DMS 273 (cell line): ENCODE results near the gene INPP5B.
A peak's percentile ranks its signal among the peaks of the same experiment; 100 is the strongest.
"Not testable (repeated sequence)": the region's sequence is repeated elsewhere in the genome, so short reads cannot be mapped to it uniquely, and the experiment has no call there.

ENCODE experiments used
- DNase-seq: peaks from one replicate; lab custom pipeline; 2025; ENCODE audit not compliant: unreplicated experiment; lab: John Stamatoyannopoulos, UW

INPP5B gene

DNA sequence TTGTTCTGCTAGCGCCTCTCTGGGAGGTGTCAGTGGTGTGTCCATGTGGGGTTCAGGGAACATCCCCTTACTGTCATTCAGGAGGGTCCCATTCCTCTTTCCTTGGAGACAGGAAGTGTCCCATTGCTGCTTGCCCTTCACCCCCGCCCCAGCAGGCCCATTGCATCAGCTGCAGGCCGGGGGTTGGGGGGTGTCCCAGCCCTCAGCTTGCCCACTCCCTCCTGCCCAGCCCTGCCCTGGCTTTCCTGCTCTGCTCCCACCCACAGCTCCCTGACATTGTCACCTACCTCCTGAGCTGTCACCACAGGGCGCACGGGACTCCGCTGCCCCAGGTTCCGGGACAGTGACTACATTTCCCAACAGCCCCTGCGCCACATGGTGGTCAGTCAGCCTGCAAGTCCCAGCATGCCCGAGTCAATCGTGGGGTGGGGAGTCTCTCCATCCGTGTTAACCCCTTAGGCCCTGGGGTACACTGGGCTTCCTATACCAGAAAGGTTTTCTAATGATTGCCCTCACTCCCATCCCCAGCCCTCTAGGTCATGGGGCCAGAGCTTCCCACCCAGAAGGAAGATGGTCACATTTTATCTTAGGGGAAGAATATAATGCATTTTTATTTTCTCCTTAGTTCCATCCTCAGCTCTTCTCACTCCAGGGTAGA lies at the start of gene INPP5B:
INPP5B (minus strand) TSS at position 351 of the 658 bp plus-strand sequence. CDS start 745 bp downstream, outside the sequence.
- peak; percentile 26 for DNase-seq

DNA sequence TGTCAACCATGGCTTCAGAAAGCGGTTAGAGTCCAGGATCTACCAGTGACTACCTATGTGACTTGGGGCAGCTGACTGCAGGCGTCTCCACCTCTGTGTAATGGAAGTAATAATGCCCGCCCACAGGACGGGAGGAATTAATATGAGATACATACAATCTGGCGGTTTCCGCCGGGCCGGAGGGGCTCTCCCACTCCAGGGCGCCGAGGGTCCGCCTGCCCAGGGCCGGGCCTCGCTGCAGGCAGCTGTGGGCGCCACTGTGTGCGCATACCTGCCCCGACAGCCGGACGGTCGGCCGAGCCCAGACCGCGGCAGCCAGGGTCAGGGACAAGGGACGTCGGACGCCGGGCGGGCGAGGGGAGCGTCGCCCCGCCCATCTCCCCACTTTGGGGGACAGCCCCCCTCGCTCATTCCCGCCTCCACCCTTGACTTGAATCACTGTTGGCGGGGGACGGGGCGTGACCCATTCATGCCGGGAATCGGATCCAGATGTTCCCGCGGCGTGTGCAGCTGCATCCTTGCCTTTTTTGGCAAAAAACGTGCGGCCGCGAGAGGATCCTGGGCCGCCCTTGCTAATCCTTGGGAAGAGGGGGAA lies 49.0 kb upstream of the INPP5B start:
- no peak for DNase-seq

DNA sequence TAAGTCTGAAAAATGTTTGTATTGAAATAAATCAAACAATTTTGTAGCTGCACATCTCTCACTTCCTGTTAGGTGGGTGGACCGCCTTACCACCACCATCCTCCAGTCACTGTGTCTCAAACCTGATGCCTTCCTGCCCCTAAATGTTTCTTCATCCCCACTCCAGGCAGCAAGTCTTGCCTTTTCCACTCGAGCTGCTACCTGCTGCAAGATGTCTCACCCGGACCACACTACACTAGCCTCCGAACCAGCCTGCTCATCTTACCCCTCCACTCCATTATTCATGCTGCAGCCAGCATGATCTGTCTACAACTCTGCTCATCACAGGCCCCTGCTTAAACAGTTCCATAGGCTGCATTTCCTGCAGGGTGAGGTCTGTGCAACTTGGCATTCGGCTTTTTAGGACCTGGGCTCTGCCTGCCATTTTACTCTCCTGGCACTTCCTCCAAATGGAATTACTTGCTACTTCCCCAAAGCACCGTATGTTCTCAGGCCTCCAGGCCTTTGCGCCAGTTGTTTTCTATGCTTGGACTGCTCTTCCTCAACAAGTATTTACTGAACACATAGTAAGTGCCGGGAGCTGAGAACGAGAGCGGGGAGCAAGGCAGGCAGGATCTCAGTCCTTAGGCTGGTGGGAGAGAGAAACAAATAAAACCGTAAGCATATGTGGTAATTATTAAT lies 48.2 kb upstream of the INPP5B start:
- DNase-seq = no peak

DNA sequence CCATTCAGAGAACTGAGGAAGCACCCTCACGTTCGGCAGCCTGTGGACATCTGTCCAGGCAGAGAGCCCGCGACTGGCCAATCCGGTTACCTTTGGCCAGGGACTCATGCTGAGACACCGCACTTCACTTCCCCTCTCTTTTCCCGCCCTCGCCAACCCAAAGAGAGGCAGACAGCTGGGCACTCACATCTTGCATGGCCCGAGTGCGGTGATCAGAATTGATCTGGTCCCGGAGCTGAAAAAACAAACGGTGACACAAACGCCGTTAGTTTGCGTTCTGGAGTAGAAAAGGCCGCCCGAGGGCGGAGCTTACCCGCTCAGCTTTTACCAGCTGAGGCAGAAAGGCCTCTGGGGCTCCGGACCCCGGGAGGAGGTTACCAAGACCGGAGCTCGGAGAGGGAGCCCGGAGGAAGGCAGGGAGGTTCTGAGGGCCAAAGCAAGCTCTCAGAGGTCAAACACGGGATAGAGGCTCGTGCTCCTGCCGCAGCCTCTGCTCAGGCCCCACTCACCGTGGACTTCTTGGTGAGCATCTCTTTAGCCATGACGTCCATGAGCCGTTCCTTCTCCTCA lies 42.6 kb upstream of the INPP5B start:
- DNase-seq = no peak

DNA sequence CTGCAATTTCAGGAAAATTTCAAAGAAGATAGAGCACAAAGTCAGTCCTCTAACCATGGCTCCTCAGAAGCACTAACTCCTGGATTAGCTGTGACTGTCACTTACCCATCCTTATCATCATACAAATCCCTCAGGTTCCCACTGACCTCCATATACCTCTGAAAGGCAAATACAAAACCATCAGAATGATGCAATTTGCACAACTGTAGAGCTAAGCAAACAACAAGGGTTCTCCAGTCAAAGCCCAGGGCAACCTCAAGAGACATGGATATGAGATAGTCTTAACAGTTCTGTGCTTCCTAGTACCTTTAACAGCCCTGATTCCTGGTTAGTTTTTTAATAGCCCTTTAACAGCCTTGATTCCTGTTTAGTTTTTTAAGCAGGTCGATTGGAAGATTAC lies 40.8 kb upstream of the INPP5B start:
- DNase-seq = no peak

DNA sequence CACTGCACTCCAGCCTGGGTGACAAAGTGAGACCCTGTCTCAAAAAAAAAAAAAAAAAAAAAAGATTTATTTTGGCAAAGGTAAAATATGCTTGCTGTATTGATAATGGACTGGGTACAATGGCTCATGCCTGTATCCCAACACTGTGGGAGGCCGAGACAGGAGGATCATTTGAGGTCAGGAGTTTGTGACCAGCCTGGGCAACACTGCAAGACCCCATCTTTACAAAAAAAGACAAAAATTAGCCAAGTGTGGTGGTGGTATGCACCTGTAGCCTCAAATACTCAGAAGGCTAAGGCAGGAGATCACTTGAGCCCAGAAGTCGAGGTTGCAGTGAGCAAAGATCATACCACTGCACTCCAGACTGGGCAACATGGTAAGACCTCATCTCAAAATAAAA lies 36.7 kb upstream of the INPP5B start:
- DNase-seq = no peak

DNA sequence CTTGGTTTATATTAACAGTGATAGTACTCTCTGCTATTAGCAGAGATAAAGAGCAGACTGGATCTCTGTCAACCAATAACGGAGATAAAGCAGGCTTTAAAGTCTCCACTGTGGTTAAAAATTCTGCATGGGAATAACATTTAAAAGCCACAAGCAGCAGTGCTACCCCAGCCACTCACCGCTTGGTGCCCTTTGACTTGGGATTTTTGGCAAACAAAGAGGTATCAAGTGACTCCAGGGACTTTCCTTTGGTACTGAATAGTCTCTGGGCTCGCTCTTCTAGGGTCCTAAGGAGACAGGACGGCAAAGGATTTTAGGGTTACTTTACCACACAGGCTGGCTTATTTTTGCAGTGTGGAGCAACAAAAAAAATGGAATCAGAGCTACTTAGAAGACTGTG lies 31.7 kb upstream of the INPP5B start:
- DNase-seq = no peak

DNA sequence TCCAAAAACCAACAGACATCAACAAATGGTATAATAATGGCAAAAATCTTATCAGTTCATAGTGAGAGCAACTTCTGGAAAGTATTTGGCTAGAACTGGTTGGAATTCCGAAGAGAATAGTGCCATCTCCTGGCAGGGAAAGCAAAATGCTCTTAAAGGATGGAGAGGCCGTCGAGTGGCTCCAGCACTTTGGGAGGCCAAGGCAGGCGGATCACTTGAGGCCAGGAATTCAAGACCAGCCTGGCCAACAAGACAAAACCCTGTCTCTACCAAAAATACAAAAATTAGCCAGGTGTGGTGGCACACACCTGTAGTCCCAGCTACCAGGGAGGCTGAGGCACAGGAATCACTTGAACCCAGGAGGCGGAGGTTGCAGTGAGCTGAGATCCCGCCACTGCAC lies 28.2 kb upstream of the INPP5B start:
- peak; percentile 71 for DNase-seq

DNA sequence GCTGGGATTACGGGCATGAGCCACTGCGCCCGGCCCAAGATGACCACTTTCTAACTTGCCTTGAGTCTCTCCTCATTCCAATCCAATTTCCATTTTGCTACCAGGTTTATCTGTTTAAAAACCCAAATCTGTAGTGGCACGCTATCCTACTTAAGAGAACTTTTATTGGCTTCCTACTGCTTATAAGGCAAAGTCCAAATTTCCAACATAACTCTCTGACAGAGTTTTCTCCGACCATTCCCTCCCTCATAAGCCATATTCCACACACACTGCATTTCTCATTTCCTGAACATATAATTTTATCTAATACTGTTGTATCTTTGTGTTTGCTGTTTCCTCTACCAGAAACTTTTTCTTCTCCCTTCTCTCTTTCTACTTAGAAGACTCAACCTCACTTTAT lies 27.7 kb upstream of the INPP5B start:
- DNase-seq = no peak

DNA sequence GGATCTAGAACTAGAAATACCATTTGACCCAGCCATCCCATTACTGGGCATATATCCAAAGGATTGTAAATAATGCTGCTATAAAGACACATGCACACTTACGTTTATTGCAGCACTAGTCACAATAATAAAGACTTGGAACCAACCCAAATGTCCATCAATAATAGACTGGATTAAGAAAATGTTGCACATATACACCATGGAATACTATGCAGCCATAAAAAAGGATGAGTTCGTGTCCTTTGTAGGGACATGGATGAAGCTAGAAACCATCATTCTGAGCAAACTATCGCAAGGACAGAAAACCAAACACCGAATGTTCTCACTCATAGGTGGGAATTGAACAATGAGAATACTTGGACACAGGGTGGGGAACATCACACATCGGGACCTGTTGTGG lies 26.8 kb upstream of the INPP5B start:
- not testable (repeated sequence) for DNase-seq

DNA sequence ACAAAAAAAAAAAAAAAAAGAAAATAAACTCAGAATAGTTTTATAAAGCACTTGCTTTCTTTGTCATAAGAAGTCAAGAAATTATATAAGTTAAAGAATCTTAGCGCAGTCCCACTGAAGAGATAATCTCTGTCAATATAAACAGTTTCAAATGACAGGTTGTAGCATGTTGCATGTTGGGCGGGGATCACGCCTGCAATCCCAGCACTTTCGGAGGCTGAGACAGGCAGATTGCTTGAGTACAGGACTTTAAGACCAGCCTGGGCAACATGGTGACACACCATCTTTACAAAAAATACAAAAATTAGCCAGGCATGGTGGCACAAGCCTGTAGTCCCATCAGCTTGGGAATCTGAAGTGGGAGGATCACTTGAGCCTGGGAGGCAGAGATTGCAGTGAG lies 18.4 kb upstream of the INPP5B start:
- no peak for DNase-seq

DNA sequence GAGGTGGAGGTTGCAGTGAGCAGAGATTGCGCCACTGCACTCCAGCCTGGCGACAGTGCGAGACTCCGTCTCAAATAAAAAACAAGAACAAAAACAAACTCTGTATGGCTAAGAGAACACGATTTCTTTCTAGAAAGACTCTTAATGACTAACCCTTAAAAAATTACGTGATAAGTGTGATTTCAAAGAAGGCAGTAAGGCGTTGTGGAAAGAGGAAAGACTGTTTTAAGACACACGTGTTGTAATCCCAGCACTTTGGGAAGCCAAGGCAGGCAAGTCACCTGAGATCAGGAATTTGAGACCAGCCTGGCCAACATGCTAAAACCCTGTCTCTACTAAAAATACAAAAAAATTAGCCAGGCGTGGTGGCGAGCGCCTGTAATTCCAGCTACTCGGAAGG lies 17.3 kb upstream of the INPP5B start:
- DNase-seq = not testable (repeated sequence)

DNA sequence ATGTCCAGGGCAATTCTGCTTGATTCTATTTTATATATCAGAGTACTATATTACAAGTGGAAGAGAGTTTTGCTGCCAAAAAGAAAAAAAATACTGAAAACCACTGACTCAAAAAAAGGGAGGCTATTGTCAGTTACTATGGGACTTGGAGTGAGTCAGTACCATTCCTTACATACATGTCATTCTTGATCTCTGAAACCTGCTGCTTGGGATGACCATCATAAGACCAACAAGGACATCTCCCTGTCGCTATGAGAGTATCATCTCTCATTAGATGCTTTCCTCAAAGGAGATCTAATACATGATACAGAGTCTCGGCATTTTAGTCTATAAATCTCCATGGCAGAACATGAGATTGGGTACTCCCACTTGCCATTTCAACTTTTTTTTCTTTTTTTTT lies 11.8 kb upstream of the INPP5B start:
- no peak for DNase-seq

DNA sequence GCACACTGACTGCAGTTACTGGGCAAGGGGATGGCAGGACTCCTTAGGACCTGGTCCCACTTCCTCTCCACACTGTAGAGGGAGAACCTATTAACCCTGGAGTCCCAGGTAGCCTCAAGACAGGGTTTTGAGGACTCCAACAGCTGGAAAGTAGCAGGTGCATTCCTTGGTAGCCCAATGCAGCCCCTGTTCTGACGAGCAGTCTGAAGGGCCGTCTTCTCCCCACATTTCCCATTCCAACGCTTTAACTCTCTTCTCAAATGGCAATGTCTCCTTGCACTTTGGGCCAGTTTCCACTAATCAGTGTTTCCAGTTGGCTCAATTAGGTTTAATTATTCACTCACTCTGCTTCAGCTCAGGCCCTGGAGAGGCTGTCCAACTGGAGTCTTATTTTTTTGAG lies 8.8 kb upstream of the INPP5B start:
- no peak for DNase-seq

DNA sequence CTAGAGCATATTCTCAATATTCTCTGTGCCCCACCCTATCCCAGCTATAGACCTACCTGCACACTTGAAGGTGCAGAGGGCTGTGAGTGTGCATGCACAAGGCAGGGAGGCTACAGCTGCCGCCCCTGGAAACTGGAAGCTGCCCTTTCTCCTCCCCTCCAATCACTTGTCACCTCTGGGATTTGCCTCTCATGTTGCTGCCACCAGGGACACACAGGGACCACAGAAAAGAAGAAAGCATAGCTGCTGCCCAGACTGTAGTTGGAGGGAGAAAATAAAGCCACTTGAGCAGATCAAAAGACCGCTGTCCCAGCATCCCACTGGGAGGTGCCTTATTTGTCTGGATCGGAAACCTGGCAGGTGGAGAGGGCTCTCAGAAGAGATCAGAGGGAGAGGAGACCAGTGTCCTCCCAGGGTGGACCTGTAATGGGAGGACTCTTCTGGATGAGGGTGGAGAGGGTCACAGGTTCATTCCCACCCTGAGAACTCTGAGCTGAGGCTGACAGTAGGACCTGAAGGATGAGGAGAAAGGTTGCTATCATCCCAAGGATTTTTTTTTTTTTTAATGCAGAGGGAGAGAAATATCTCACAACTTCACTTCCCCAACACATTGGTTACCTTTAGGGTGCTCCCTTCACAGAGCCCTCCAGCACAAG lies 7.6 kb upstream of the INPP5B start:
- DNase-seq = peak; percentile 46

DNA sequence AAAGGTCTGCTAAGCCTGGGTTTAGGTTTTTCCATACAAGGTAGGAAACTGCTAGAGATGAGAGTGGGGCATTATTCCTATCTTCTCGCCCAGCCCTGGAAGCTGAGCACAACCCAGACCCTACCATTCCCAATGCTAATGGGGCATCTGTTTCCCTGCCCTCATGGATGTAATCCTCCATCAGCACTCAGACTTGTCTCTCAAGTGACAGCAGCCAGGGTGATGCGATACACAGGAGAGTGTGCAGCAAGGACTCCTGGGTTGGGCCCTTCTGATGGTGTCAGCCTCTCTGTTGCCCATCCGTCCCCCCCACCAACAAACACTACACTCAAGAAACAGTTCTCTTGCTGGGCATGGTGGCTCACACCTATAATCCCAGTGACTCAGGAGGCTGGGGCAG lies 5.9 kb upstream of the INPP5B start:
- DNase-seq = no peak

DNA sequence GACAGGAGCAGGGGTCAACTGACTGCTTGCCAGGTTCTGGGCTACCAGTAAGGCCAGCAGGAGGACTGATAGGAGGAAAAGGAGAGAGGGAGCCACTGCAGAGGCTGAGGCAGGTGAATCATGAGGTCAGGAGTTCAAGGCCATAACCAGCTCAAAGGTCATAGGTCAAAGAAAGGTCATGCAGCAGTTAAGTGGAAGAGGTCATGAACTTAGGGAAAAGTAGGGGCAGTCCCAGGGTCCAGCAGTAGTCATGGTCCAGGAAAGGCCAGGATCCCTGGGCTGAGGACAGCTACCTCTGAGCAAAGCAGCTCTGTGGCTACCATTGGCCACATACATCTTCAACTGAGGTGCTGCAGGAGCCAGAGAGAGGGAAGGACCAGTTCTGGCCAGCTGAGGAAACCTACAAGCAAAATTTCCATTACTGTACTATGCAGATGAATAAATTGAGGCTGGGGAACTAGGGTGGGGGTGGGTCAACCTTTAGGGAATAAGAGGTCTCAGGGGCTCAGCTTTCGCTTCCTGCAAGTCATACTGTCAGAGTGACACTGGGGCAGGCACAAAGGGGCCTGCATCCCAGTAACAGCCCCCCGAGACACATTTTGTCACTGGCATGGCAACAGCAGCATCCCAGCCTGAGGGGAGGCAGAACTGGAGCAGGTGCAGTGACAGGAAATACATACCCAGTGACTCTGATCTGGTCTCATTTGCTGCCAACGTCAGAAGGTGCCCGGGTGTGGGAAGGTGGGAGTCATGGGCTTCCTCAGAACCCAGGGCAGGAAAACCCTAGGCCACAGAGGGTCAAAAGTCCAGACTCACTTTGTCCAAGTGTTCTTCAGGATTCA lies 5.2 kb upstream of the INPP5B start:
- no peak for DNase-seq

DNA sequence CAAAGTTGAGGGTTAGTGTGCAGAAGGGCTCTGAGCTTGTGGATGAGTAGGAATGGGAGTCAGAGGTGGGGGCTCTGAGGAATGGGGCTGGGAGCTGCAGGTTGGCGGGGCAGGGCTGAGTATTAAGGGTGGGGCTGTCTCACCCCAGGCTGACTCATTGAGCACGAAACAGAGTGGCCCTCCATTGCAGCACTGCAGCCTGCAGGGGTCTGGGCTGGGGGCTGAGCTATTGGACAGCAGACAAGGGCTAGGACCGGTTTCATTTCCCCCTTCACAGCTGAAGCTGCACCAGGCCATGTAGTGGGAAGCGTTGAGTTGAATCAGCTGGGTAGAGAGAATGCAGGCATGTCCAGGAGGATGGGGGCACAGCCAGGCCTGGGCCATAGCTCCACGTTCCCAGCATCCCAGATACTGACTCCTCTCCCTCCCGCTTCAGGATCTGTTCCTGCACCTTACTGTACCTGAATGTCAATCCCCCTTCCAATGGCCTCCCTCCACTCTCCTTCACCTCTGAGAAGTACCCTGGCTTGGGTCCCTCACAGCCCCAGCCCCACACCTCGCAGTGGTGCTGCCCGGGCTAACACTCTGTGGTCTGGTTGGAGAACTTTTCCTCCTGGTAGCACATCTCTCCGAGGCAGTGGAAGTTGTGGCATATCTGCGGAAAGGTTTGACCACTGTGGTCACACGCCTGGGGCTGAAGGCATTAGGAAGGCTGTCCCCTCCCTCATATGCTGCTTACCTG lies 4.4 kb upstream of the INPP5B start:
- no peak for DNase-seq

DNA sequence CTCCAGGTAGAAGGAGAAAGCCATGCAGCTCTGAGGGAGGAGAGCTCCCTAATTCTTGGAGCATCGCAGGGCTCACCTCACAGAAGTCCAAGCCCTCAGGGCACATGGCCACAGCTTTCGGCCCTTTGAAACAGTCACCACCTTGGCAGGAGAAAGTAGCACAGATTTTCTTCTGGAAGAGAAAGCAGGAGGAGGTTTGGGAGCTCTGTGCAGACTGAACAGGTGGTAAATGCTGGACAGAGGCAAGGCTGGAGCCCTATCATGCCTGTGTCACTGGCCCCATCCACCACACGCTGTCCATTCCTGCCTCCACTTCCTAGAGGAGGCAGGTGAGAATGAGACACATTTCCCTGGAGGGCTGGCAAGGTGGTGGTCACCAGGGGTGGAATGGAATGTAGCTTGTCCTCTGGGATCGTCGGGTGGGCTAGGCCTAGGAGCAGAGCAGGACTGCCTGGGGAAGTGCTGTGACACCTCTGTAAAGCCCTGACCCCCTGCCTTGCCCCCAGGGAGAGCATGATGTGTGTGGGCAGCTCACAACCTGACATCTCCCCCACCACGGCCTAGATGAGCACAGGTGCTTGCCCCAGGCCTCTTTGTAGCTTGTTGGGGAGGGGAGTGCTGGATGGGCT lies 2.8 kb upstream of the INPP5B start:
- no peak for DNase-seq

DNA sequence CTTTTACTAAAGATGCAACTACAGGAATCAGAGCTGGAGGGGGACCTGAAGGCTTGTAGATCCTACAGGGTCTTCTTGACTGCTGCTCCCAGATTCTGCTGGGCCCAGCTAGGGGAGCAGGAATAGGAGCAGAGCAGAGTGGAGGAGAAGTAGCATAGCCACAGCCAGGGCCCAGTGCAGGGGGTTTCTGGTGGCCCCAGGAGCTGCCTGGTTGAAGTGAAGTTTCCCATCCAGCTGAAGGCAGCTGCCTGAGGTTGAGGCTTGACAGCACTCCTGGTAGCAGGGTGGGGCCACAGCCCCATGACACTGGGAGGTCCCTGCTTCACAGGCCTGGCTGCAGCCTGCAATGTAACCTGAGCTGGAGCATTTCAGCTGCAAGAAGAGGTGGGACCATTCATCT lies 2.0 kb upstream of the INPP5B start:
- DNase-seq = no peak
